ENCODE measurements around the gene VWDE. TPM values are rescaled to one million over a fixed set of nuclear protein-coding genes. Genes with fewer than 3 reads are reported as not detected.
"Not testable (repeated sequence)": the region's sequence is repeated elsewhere in the genome, so short reads cannot be mapped to it uniquely, and the experiment has no call there.

VWDE gene
- total and polyA plus RNA-seq, 2 donors (not counting 1 experiment from before 2014, with no cell fraction given), result not detected

- Mint-ChIP-seq H3K4me1 (peaks cover 5% of the 10 kb centered on the region), H3K27ac (no peak overlapping the region), H3K27me3 (peaks cover 14% of the 10 kb centered on the region), H3K9me3 (ENCODE audit: insufficient read depth) (peaks cover 10% of the 10 kb centered on the region), H3K4me3 (no peak overlapping the region)
- no peak overlapping the region for H3K4me2 ChIP-seq (replicated peaks; ENCODE audit: low read depth, low read length, poor library complexity, severe bottlenecking)
- ChIA-PET POLR2A (no interaction called here), CTCF (no interaction called here)
- DNase-seq, result no peak
- H3K9me3 ChIP-seq (ENCODE audit: control extremely low read depth in 1 of 3, control insufficient read depth in 2 of 3, insufficient read depth in 1 of 3, low read length in 2 of 3), result peaks cover 0 to 3% (median 0%) of the 10 kb centered on the region in 3 donors
- H3K27ac ChIP-seq (ENCODE audit: low read length in 2 of 2), result no peak overlapping the region
- no peak overlapping the region for H3K9ac ChIP-seq (ENCODE audit: low read length)
- no peaks in the 10 kb centered on the region for H3K36me3 ChIP-seq (replicated peaks in 1 of 2; ENCODE audit: control extremely low read depth in 1 of 2, control insufficient read depth in 1 of 2, extremely low read depth in 1 of 2, insufficient read depth in 2 of 2, low read length in 1 of 2)
- ATAC-seq (ENCODE audit: low read depth), result no peak
- H4K20me1 ChIP-seq (ENCODE audit: control insufficient read depth, insufficient read depth, low read length, poor library complexity, severe bottlenecking), result no peaks in the 10 kb centered on the region
- H3K79me2 ChIP-seq (ENCODE audit: control insufficient read depth, insufficient read depth, low read length), result no peaks in the 10 kb centered on the region
- peaks cover 0 to 4% (median 0%) of the 10 kb centered on the region in 4 experiments for H3K27me3 ChIP-seq (replicated peaks in 1 of 4; ENCODE audit: control extremely low read depth in 1 of 4, control insufficient read depth in 3 of 4, insufficient read depth in 4 of 4, low read length in 3 of 4)
- TF ChIP-seq CTCF (IDR thresholded peaks at IDR 0.05), result no peak
- TF ChIP-seq EZH2 (IDR thresholded peaks at IDR 0.05; ENCODE audit: borderline replicate concordance, insufficient read depth, low read depth, low read length, poor library complexity, severe bottlenecking), result no peak
- intact Hi-C loops (cut with micrococcal nuclease), result no loop called here
- H3K4me3 ChIP-seq (ENCODE audit: control extremely low read depth in 1 of 5, extremely low read depth in 1 of 5, insufficient read depth in 1 of 5, low read depth in 2 of 5, low read length in 4 of 5), result no peak overlapping the region
- peaks cover 2 to 4% of the 10 kb centered on the region in 2 donors for H3K4me1 ChIP-seq (ENCODE audit: control insufficient read depth in 2 of 2, insufficient read depth in 2 of 2, low read length in 2 of 2)
- H2AFZ ChIP-seq (ENCODE audit: insufficient read depth, low read depth, low read length, poor library complexity, severe bottlenecking), result no peak overlapping the region
Observed at GRCh38 chr7:12398186-12398585, 5.5 kb downstream of the VWDE start.

- no peak overlapping the region for H3K4me2 ChIP-seq (replicated peaks; ENCODE audit: low read depth, low read length, poor library complexity, severe bottlenecking)
- Mint-ChIP-seq H3K4me3 (no peak overlapping the region), H3K27ac (no peak overlapping the region), H3K9me3 (ENCODE audit: insufficient read depth) (peaks cover 10% of the 10 kb centered on the region), H3K4me1 (peaks cover under 1% of the 10 kb centered on the region), H3K27me3 (peaks cover 12% of the 10 kb centered on the region)
- WGBS (ENCODE audit: insufficient coverage), result 92% methylated on average over 1 of the region's 4 CpGs
- CTCF ChIA-PET, result no interaction called here
- POLR2A ChIA-PET, result no interaction called here
- H2AFZ ChIP-seq (ENCODE audit: insufficient read depth, low read depth, low read length, poor library complexity, severe bottlenecking), result no peak overlapping the region
- intact Hi-C loops (cut with micrococcal nuclease), result no loop called here
- no peaks in the 10 kb centered on the region for H3K36me3 ChIP-seq (replicated peaks in 1 of 2; ENCODE audit: control extremely low read depth in 1 of 2, control insufficient read depth in 1 of 2, extremely low read depth in 1 of 2, insufficient read depth in 2 of 2, low read length in 1 of 2)
- TF ChIP-seq CTCF (IDR thresholded peaks at IDR 0.05) (no peak), EZH2 (IDR thresholded peaks at IDR 0.05; ENCODE audit: borderline replicate concordance, insufficient read depth, low read depth, low read length, poor library complexity, severe bottlenecking) (no peak)
- H4K20me1 ChIP-seq (ENCODE audit: control insufficient read depth, insufficient read depth, low read length, poor library complexity, severe bottlenecking), result no peaks in the 10 kb centered on the region
- no peaks in the 10 kb centered on the region for H3K79me2 ChIP-seq (ENCODE audit: control insufficient read depth, insufficient read depth, low read length)
- peaks cover 0 to 2% (median 0%) of the 10 kb centered on the region in 4 experiments for H3K27me3 ChIP-seq (replicated peaks in 1 of 4; ENCODE audit: control extremely low read depth in 1 of 4, control insufficient read depth in 3 of 4, insufficient read depth in 4 of 4, low read length in 3 of 4)
- H3K4me1 ChIP-seq (ENCODE audit: control insufficient read depth in 2 of 2, insufficient read depth in 2 of 2, low read length in 2 of 2), result no peaks in the 10 kb centered on the region
- no peak overlapping the region for H3K27ac ChIP-seq (ENCODE audit: low read length in 2 of 2)
- no peak for ATAC-seq (ENCODE audit: low read depth)
- no peak for DNase-seq
- H3K9me3 ChIP-seq (ENCODE audit: control extremely low read depth in 1 of 3, control insufficient read depth in 2 of 3, insufficient read depth in 1 of 3, low read length in 2 of 3), result peaks cover 0 to 3% (median 0%) of the 10 kb centered on the region in 3 donors
- no peak overlapping the region for H3K9ac ChIP-seq (ENCODE audit: low read length)
- H3K4me3 ChIP-seq (ENCODE audit: control extremely low read depth in 1 of 5, extremely low read depth in 1 of 5, insufficient read depth in 1 of 5, low read depth in 2 of 5, low read length in 4 of 5), result no peak overlapping the region
Observed at GRCh38 chr7:12397671-12398070, 6.0 kb downstream of the VWDE start.

- H3K9me3 Mint-ChIP-seq (ENCODE audit: insufficient read depth); H3K27me3 ChIP-seq (replicated peaks in 1 of 4; ENCODE audit: control extremely low read depth in 1 of 4, control insufficient read depth in 3 of 4, insufficient read depth in 4 of 4, low read length in 3 of 4); CTCF ChIA-PET; H4K20me1 ChIP-seq (ENCODE audit: control insufficient read depth, insufficient read depth, low read length, poor library complexity, severe bottlenecking); H3K36me3 ChIP-seq (replicated peaks in 1 of 2; ENCODE audit: control extremely low read depth in 1 of 2, control insufficient read depth in 1 of 2, extremely low read depth in 1 of 2, insufficient read depth in 2 of 2, low read length in 1 of 2); H3K4me1 ChIP-seq (ENCODE audit: control insufficient read depth in 2 of 2, insufficient read depth in 2 of 2, low read length in 2 of 2); ATAC-seq (ENCODE audit: low read depth); H2AFZ ChIP-seq (ENCODE audit: insufficient read depth, low read depth, low read length, poor library complexity, severe bottlenecking); H3K4me3 ChIP-seq (ENCODE audit: control extremely low read depth in 1 of 5, extremely low read depth in 1 of 5, insufficient read depth in 1 of 5, low read depth in 2 of 5, low read length in 4 of 5); H3K9ac ChIP-seq (ENCODE audit: low read length); intact Hi-C loops (cut with micrococcal nuclease); H3K4me3 Mint-ChIP-seq; H3K9me3 ChIP-seq (ENCODE audit: control extremely low read depth in 1 of 3, control insufficient read depth in 2 of 3, insufficient read depth in 1 of 3, low read length in 2 of 3); H3K27ac ChIP-seq (ENCODE audit: low read length in 2 of 2); POLR2A ChIA-PET; DNase-seq; H3K27ac Mint-ChIP-seq; H3K27me3 Mint-ChIP-seq; H3K4me1 Mint-ChIP-seq; H3K79me2 ChIP-seq (ENCODE audit: control insufficient read depth, insufficient read depth, low read length); H3K4me2 ChIP-seq (replicated peaks; ENCODE audit: low read depth, low read length, poor library complexity, severe bottlenecking): not testable (repeated sequence)
- no CpG with 5 or more reads among the region's 1 CpG for WGBS (ENCODE audit: insufficient coverage)
Observed at GRCh38 chr7:12396670-12397069, 7.0 kb downstream of the VWDE start.

All from B cell (primary cell).